GM13976 (cell line): ENCODE results near the gene SLC22A17.
"Not testable (repeated sequence)": the region's sequence is repeated elsewhere in the genome, so short reads cannot be mapped to it uniquely, and the experiment has no call there.

Experiments
- DNase-seq: peaks from one replicate; pipeline ENCODE4 v3.0.0; 2012; ENCODE audit warnings: low spot score
- in situ Hi-C: fragments of 300-500 bp; cut with MboI; formaldehyde crosslinking; loops from one replicate; pipeline ENCODE4 v1.12.0; 2022; ENCODE audit warnings: low sequenced_read_pairs, mixed read lengths, inconsistent platforms; ENCODE audit not compliant: unreplicated experiment
- TF ChIP-seq, protein P1 (sequence below): IDR thresholded peaks from 2 replicates; pipeline ENCODE4 v1.5.1; 2012; ENCODE audit warnings: borderline replicate concordance, mild to moderate bottlenecking; ENCODE audit not compliant: insufficient read depth; ENCODE audit errors: extremely low read depth, missing control alignments, control extremely low read depth

Gene SLC22A17

DNA sequence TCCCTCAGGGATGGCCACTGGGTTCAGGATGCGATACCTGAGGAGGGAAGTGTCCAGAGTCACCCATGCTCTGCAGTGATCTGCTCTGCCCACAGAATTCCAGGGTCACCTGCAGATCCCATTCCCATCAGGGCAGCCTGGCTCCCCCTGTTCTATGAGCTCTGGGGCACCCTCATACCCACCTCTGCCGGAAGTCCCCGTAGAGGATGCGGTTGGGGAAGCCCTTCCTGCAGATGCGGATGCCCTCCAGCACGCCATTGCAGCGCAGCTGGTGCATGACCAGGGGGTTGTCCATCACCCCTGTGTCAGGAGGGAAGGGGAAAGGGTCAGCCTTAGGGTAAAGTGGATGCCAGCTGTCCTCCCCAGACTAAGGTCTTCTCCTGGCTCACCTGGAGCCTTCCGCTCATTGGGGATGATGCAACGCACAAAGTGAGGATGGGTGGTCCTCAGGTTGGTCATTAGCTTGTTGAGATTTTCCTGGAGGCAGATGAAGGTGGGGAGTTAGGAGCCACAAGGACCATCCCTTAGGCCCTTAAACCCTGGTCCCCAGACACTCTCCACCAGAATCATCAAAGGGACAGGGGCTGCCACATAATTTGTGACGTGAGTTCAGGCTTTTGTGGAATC lies 44.2 kb upstream of the SLC22A17 start:
- DNase-seq: no peak
- TF ChIP-seq, protein P1, sequence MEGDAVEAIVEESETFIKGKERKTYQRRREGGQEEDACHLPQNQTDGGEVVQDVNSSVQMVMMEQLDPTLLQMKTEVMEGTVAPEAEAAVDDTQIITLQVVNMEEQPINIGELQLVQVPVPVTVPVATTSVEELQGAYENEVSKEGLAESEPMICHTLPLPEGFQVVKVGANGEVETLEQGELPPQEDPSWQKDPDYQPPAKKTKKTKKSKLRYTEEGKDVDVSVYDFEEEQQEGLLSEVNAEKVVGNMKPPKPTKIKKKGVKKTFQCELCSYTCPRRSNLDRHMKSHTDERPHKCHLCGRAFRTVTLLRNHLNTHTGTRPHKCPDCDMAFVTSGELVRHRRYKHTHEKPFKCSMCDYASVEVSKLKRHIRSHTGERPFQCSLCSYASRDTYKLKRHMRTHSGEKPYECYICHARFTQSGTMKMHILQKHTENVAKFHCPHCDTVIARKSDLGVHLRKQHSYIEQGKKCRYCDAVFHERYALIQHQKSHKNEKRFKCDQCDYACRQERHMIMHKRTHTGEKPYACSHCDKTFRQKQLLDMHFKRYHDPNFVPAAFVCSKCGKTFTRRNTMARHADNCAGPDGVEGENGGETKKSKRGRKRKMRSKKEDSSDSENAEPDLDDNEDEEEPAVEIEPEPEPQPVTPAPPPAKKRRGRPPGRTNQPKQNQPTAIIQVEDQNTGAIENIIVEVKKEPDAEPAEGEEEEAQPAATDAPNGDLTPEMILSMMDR: no peak
- in situ Hi-C loops: no loop called here

GRCh38 chr14:23396126-23396525 lies 43.4 kb upstream of the SLC22A17 start:
- in situ Hi-C loops: no loop called here
- TF ChIP-seq, protein P1: no peak
- no peak for DNase-seq

DNA sequence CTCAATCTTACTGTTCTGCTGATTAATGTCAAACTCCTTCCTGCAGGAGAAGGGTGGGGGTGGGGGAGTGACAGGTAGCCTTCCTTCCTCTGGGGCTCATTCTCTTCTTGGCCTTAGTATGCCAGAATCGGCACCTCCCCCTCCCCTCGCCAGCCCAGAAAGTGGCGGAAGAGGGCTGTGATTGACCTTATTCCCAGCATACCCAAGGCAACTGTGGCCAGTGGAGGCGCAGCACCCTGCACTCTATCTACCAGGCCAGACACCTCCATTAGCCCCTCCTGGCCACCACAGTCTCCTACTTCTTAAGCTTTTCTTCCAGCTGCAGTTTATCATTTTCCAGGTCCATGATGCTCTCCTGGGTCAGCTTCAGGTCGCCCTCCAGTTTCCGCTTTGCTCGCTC lies 39.9 kb upstream of the SLC22A17 start:
- DNase-seq: no peak
- in situ Hi-C loops: no loop called here
- TF ChIP-seq, protein P1: no peak

DNA sequence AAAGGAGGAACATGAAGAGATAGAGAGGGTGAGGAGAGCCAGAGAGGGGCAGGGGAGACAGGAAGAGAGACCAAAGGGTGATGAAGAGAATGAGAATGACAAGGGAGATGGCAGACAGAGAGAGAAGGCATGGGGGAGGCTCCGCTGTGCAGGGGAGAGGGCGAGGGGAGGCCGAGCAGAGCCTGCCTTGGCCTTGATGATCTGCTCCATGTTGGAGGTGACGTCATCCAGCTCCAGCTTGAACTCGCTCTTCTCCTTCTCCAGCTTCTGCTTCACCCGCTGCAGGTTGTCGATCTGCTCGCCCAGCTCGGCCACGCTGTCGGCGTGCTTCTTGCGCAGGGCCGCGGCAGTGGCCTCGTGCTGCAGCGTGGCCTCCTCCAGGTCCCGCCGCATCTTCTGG lies 37.2 kb upstream of the SLC22A17 start:
- DNase-seq, in situ Hi-C loops: not testable (repeated sequence)

GRCh38 chr14:23389396-23389795 lies 36.7 kb upstream of the SLC22A17 start:
- DNase-seq: no peak
- in situ Hi-C loops: no loop called here
- TF ChIP-seq, protein P1: no peak

GRCh38 chr14:23388996-23389395 lies 36.3 kb upstream of the SLC22A17 start:
- TF ChIP-seq, protein P1: no peak
- in situ Hi-C loops: no loop called here
- no peak for DNase-seq

DNA sequence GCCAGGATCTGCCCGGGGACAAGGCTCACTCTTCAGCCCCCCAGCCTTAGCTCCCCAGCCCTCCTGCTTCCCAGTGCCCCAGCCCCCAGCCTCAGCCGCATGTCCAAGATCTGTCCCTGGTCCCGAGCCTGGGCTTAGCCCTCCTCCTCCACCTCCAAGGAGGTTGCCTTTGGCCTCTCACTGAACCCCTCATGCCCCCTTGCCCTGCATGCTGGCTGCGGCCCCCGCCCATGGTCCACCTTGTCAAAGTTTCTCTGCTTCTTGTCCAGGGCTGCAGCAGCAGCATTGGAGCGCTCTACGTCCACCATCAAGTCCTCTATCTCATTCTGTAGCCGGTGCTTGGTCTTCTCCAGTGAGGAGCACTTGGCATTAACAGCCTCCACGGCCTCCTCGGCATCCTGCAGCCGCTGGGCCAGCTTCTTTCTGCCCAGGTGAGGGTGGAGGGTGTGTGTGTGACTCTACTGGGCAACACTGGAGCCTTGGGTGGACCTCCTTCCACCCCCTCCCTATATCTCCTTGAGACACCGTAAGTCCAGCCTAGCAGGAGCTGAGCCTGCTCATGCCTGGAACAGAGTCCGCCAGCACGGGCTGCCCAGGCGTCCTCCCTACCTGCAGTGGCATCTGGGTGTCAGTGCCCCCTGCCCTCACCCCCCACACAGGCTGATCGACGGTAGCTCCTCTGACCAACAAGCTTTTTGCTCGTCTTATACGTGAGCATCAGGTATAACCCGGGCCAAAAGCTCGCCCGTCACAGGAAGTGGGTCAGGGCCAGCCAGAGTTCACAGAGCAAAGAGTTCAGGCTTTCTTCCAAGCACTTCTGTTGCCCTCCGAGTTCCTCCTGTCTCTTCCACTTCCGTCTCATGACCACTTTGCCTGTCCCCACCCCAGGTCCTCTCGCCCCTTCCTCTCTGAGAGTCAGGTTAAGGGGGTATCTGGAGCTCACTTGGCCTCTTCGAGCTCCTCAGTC lies 35.5 kb upstream of the SLC22A17 start:
- TF ChIP-seq, protein P1: no peak
- in situ Hi-C loops: no loop called here
- no peak for DNase-seq
